Measurements from ENCODE around the gene PIK3R2.
"Not testable (repeated sequence)": the region's sequence is repeated elsewhere in the genome, so short reads cannot be mapped to it uniquely, and the experiment has no call there.

PIK3R2 gene

GRCh38 chr19:18202778-18203407 is 49.9 kb downstream of the PIK3R2 start:
- no peak for FAIRE-seq
- DNase-seq (ENCODE audit: insufficient read length, low spot score): no peak
- no peak for TF ChIP-seq POLR2A (IDR thresholded peaks at IDR 0.05; ENCODE audit: low read depth, low read length)

DNA sequence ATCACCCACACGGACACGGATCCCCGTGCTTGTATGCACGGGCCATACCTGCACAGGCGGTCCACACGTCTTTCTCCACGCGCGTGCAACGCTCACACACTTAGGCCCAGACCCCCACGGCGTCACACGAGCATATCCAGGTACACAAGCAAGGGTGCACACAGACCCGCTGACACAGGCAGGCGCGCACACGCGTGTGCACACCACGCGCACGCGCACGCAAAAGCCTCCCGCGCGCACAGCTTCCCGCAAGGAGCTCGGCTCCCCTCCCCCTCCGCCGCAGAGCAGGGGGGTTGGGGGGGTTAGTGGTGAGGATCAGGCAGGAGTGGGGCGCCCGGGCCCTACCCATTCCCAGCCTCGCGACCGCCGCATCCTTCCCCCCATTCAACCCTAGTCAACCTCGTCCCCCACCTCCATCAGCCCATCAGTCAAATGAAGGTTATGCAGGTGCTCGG is 50.5 kb downstream of the PIK3R2 start:
- no peak for TF ChIP-seq POLR2A (IDR thresholded peaks at IDR 0.05; ENCODE audit: low read depth, low read length)
- FAIRE-seq (no peak), DNase-seq (ENCODE audit: insufficient read length, low spot score) (no peak)

- peak; percentile 25; the same call in 1 of the 2 replicates for TF ChIP-seq POLR2A (IDR thresholded peaks at IDR 0.05; ENCODE audit: low read depth, low read length)
- FAIRE-seq (peak; percentile 87), DNase-seq (ENCODE audit: insufficient read length, low spot score) (peak; percentile 95)
Measured at GRCh38 chr19:18203863-18204393, 51.0 kb downstream of the PIK3R2 start, which contains the start of gene RAB3A. Gene RAB3A, minus strand, starts transcription at chr19:18204042. Its CDS starts 1,302 bp downstream, at chr19:18202740.

- FAIRE-seq (no peak), DNase-seq (ENCODE audit: insufficient read length, low spot score) (no peak)
- no peak for TF ChIP-seq POLR2A (IDR thresholded peaks at IDR 0.05; ENCODE audit: low read depth, low read length)
Measured at GRCh38 chr19:18204394-18205199, 51.6 kb downstream of the PIK3R2 start.

DNA sequence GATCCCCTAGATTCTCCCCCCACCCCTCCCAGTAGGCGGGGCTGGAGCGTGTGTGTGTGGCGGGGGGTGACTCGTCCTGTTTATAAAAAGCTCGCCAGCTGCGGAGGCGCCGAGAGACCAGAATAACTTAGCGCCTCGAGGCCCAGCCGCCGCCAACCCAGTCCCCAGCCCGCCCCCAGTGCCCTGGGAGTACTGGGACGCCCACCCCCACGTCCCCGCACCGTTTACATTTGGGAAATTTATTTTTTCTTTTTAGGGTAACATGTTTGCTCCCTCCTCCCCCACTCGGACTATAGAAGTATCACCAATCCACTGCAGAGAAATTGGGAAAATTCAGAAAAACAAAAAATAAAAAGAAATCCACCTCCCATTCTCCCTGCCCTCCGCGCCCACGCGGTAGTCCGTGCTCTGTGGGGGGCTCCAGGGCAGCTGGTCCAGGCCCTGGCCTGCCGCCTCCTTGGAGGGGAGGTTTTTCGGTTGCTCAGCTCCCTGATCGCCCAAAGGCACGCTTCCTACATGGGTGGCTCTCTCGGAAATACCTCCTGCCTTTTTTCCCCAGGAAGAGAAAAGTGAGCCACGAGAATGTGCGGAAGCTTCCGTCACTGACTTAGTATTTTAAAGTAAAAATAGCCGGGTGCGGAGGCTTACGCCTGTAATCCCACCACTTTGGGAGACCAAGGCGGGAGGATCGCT is 52.4 kb downstream of the PIK3R2 start:
- DNase-seq (ENCODE audit: insufficient read length, low spot score) (peak; percentile 61), FAIRE-seq (no peak)
- no peak for TF ChIP-seq POLR2A (IDR thresholded peaks at IDR 0.05; ENCODE audit: low read depth, low read length)

DNA sequence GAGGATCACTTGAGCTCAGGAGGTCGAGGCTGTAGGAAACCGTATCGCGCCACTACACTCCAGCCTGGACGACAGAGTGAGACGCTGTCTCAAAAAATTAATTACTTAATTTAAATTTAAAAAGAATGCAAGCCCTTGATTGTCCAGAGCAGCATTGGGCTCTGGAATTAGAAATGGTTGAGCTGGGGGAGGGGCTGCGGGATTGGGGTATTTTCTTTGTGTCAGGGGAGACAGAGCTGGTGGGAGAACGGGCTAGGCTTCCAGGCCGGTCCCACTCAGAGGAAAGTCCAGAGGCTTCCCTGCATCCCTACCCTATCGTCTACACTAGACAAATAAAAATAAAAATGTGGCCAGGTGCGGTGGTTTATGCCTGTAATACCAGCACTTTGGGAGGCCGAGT is 53.1 kb downstream of the PIK3R2 start:
- no peak for TF ChIP-seq POLR2A (IDR thresholded peaks at IDR 0.05; ENCODE audit: low read depth, low read length)
- DNase-seq (ENCODE audit: insufficient read length, low spot score): no peak
- no peak for FAIRE-seq

DNA sequence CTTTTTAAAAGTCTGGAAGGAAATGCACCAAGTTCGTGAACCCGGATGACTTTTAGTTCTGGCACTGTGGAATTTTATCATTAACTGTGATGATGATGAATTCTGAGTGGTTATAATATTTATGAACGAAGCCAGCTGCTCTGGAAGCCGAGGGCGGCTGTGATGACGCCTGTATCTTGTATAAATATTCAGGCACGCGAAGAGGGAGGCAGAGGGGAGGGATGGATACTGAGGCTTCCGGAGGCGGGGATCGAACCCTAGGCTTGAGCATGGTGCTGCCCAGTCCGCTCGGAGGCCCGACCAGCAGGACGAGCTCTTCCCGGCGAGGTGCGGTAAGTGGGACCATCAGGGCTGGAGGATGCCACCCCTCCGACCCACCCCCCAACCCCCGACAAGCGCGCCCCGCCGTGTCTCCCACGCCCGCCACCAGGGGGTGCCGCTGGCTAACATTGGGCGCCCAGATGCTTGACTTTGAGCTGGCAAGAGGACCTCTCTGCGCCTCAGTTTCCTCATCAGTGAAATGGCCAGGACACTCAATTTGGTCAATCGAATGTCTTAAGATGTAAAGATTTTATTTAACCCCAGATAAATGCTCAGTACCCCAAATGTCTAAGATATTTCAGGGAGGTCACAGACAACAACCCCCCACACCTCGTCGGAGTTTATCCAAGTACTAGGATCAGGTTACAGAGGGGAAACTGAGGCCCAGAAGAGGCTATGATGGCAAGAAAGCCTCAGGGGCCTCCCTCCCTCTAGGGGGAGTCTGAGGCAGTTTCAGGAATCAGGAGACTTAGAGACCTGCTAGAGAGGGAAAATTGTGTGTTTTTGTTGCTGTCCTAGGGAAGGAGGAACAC is 55.4 kb downstream of the PIK3R2 start:
- no peak for TF ChIP-seq POLR2A (IDR thresholded peaks at IDR 0.05; ENCODE audit: low read depth, low read length)
- DNase-seq (ENCODE audit: insufficient read length, low spot score) (no peak), FAIRE-seq (no peak)

DNA sequence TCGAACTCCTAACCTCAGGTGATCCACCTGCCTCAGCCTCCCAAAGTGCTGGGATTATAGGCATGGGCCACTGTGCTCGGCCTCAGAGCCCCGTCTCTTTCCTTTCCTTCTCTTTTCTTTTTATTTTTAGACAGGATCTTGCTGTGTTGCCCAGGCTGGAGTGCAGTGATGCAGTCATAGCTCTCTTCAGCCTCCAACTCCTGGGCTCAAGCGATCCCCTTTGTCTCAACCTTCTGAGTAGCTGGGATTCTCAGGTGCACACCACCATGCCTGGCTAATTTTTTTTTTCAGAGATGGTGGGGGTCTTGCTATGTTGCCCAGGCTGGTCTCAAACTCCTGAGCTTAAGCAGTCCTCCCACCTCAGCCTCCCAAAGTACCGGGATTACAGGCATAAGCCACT is 56.9 kb downstream of the PIK3R2 start:
- not testable (repeated sequence) for DNase-seq (ENCODE audit: insufficient read length, low spot score); FAIRE-seq

DNA sequence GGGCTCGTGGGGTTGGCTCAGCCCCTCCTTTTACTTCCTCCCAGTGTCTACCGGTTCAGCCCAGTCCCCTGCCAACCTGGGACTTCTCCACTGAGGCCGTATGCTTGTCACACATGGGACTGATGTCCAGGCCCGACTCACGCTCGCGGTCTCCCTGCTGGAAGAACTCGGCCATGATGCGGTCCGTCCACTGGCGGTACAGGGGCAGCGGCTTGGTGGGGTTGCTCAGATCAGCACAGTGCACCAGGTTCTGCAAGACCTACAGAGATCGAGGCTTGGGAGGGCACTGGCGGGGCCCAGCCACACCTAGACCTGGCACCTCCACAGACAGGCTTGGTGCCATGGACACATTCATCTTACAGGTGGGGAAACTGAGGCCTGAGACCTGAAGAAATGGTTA is 58.7 kb downstream of the PIK3R2 start:
- no peak for DNase-seq (ENCODE audit: insufficient read length, low spot score)
- TF ChIP-seq POLR2A (IDR thresholded peaks at IDR 0.05; ENCODE audit: low read depth, low read length): no peak
- FAIRE-seq: no peak

- TF ChIP-seq POLR2A (IDR thresholded peaks at IDR 0.05; ENCODE audit: low read depth, low read length): no peak
- DNase-seq (ENCODE audit: insufficient read length, low spot score) (no peak), FAIRE-seq (no peak)
Measured at GRCh38 chr19:18214779-18215433, 61.9 kb downstream of the PIK3R2 start.

DNA sequence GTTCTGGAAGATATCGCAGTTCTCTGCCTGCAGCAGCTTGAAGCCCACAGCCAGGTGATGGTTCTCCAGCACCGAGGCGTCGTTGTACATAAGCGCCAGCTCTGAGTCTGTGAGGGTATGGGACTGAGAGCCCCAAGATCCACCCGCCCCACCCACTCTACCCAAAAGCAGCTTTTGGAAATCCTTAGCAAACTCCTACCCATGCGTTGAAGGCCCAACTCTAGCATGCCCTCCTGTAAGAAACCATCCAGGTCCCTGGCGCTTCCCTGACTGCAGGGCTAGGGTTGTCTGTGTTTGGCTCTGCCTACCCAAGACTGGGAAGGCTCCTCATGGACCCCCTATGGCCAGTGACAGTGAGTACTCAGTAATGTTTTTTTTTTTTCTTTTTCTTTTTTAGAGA is 63.8 kb downstream of the PIK3R2 start:
- FAIRE-seq (no peak), DNase-seq (ENCODE audit: insufficient read length, low spot score) (no peak)
- TF ChIP-seq POLR2A (IDR thresholded peaks at IDR 0.05; ENCODE audit: low read depth, low read length): no peak

GRCh38 chr19:18218159-18218558 is 65.2 kb downstream of the PIK3R2 start:
- no peak for FAIRE-seq

GRCh38 chr19:18218600-18218999 is 65.6 kb downstream of the PIK3R2 start:
- no peak for FAIRE-seq
- DNase-seq (ENCODE audit: insufficient read length, low spot score): no peak
- no peak for TF ChIP-seq POLR2A (IDR thresholded peaks at IDR 0.05; ENCODE audit: low read depth, low read length)

More at GRCh38 chr19:18218159-18218558, 65.2 kb downstream of the PIK3R2 start:
- TF ChIP-seq POLR2A (IDR thresholded peaks at IDR 0.05; ENCODE audit: low read depth, low read length): no peak
- DNase-seq (ENCODE audit: insufficient read length, low spot score): no peak

All from H54 (cell line).